HepG2 (cell line): ENCODE data around the gene PACS2. TPM values are rescaled to one million over a fixed set of nuclear protein-coding genes. Genes with fewer than 3 reads are reported as not detected.

Experiments used
- BRD4 ChIP-seq: sonication (generic); formaldehyde crosslinking; IDR thresholded peaks from 2 replicates; pipeline ENCODE4 v1.4.0; 2020; ENCODE audit warnings: missing genetic modification reagents
- GMEB2 ChIP-seq: IDR thresholded peaks from 2 replicates; pipeline ENCODE4 v1.6.1; 2016; ENCODE audit warnings: missing biosample characterization, missing genetic modification reagents, low read depth
- HNF4A ChIP-seq: sonication (generic); formaldehyde crosslinking; IDR thresholded peaks from 2 replicates; pipeline ENCODE4 v1.4.0; 2020; ENCODE audit warnings: missing genetic modification reagents
- NBN ChIP-seq: fragments of 450-650 bp; conservative IDR thresholded peaks from 2 replicates; pipeline ENCODE4 v1.6.1; 2017
- PBX2 ChIP-seq: IDR thresholded peaks from 2 replicates; pipeline ENCODE4 v1.6.1; 2016; ENCODE audit warnings: control low read depth
- POLR2AphosphoS5 ChIP-seq: IDR thresholded peaks from 2 replicates; pipeline ENCODE4 v1.6.1; 2012; ENCODE audit warnings: low read depth, low read length
- SAP130 ChIP-seq: IDR thresholded peaks from 2 replicates; pipeline ENCODE4 v1.6.1; 2016; ENCODE audit warnings: low read depth
- SIX4 ChIP-seq: sonication (generic); formaldehyde crosslinking; IDR thresholded peaks from 2 replicates; pipeline ENCODE4 v1.4.0; 2020; ENCODE audit warnings: missing genetic modification reagents
- SOX13 ChIP-seq, 3 experiments: fragments of 450-650 bp in 1 of 3; sonication (generic) in 1 of 3; formaldehyde crosslinking in 1 of 3; IDR thresholded peaks in 2 of 3; conservative IDR thresholded peaks in 1 of 3; 2 replicates each; pipeline versions ENCODE4 v1.5.0 to v1.6.1; 2016 to 2020; ENCODE audit warnings: antibody characterized with exemption in 1 of 3, mild to moderate bottlenecking in 1 of 3, missing compliant biosample characterization in 1 of 3, missing genetic modification reagents in 1 of 3, moderate library complexity in 1 of 3
- TFDP2 ChIP-seq: sonication (generic); formaldehyde crosslinking; IDR thresholded peaks from 2 replicates; pipeline ENCODE4 v1.4.0; 2020; ENCODE audit warnings: missing genetic modification reagents
- TGIF2 ChIP-seq: IDR thresholded peaks from 2 replicates; pipeline ENCODE4 v1.6.1; 2016; ENCODE audit warnings: control low read depth, missing compliant biosample characterization
- THRA ChIP-seq: sonication (generic); formaldehyde crosslinking; IDR thresholded peaks from 2 replicates; pipeline ENCODE4 v1.4.0; 2020; ENCODE audit warnings: missing genetic modification reagents, borderline replicate concordance
- ZNF234 ChIP-seq: sonication (generic); formaldehyde crosslinking; conservative IDR thresholded peaks from 2 replicates; pipeline ENCODE4 v1.5.1; 2020; ENCODE audit warnings: mild to moderate bottlenecking, missing genetic modification reagents
- ZNF331 ChIP-seq: sonication (generic); formaldehyde crosslinking; IDR thresholded peaks from 2 replicates; pipeline ENCODE4 v1.4.0; 2020; ENCODE audit warnings: missing genetic modification reagents
- ZNF383 ChIP-seq: sonication (generic); formaldehyde crosslinking; IDR thresholded peaks from 2 replicates; pipeline ENCODE4 v1.4.0; 2020; ENCODE audit warnings: missing genetic modification reagents, mild to moderate bottlenecking, borderline replicate concordance
- polyA plus RNA-seq, 8 experiments: library from polyadenylated mRNA; depleted of rRNA in 3 of 8; stranded (reverse) in 7 of 8; unstranded in 1 of 8; fragments of >200 nt; fragmentation: Illumina TruSeq in 4 of 8; extraction: Trizol in 4 of 8; gene quantifications; 2 replicates each; pipeline versions ENCODE4 v1.2.1 to v1.2.3, GENCODE V29; 2011 to 2016; ENCODE audit warnings: low read depth in 4 of 8, missing spikeins in 1 of 8, mixed read lengths in 1 of 8; ENCODE audit not compliant: insufficient read depth in 1 of 8
- total RNA-seq, 5 experiments: library from RNA; depleted of rRNA; stranded (reverse); fragments of >200 nt; fragmentation: Illumina TruSeq; extraction: Trizol; gene quantifications; 2 replicates each; pipeline ENCODE4 v1.2.3, GENCODE V29; 2016; ENCODE audit warnings: low read depth in 1 of 5
- TF ChIP-seq, protein P1 (sequence below): sonication (generic); formaldehyde crosslinking; IDR thresholded peaks from 2 replicates; pipeline ENCODE4 v1.4.0; 2020; ENCODE audit warnings: missing genetic modification reagents
- TF ChIP-seq, protein P2 (sequence below): sonication (generic); formaldehyde crosslinking; IDR thresholded peaks from 2 replicates; pipeline ENCODE4 v1.8.1; 2023; ENCODE audit warnings: mild to moderate bottlenecking, moderate library complexity, missing genetic modification reagents
- TF ChIP-seq, protein P3 (sequence below): sonication (generic); formaldehyde crosslinking; IDR thresholded peaks from 2 replicates; pipeline ENCODE4 v1.8.0; 2022; ENCODE audit warnings: missing genetic modification reagents, mild to moderate bottlenecking, inconsistent platforms, borderline replicate concordance

The PACS2 gene
- total and polyA plus RNA-seq, 2 of the 13 experiments (the other 11 are each of a cell fraction or from before 2014, with no cell fraction given): 23.6 to 27.6 TPM

DNA sequence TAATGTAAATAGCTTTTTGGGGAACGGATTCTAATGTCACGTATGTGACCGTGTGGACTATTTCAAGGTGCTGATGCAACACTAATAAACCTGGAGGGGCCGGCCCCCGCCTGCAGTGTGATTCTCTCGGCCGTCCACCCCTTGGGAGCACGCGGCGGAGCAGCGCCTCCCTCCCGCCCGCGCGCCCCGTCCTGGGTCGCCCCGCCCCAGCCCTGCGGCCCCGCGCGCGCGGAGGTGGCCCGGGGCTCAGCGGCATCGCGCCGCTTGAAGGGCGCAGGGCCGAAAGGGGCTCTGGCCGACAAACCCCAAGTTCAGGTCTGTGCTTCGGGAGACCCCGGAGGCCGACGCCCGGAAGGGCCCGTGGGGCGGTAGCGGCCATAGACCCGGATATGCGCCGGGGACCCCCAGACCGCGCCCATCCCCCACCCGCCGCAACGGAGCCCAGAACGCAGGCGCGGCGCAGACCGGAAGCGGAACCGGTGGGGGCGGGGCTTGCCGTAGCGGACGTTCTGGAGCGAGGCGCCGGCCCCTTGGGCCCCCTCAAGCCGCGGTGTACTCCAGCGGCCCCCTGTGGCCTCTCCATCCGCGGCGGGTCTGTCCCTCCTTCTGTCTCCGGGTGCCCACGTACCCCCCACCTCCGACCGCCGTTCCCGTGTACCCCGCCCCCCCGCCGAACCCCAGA, 83.6 kb downstream of the PACS2 start, which contains the start of gene TEX22 (continued):
- 0 out of 2 replicates have a peak, but pooled peaks have one; percentile 44 for TF ChIP-seq GMEB2 (CRISPR knock-in tag)
- TF ChIP-seq TFDP2 (CRISPR knock-in tag): peak; percentile 56
- no peak; the same call in 1 of the 2 replicates for TF ChIP-seq ZNF331
- no peak for TF ChIP-seq PBX2
- TF ChIP-seq, protein P1, sequence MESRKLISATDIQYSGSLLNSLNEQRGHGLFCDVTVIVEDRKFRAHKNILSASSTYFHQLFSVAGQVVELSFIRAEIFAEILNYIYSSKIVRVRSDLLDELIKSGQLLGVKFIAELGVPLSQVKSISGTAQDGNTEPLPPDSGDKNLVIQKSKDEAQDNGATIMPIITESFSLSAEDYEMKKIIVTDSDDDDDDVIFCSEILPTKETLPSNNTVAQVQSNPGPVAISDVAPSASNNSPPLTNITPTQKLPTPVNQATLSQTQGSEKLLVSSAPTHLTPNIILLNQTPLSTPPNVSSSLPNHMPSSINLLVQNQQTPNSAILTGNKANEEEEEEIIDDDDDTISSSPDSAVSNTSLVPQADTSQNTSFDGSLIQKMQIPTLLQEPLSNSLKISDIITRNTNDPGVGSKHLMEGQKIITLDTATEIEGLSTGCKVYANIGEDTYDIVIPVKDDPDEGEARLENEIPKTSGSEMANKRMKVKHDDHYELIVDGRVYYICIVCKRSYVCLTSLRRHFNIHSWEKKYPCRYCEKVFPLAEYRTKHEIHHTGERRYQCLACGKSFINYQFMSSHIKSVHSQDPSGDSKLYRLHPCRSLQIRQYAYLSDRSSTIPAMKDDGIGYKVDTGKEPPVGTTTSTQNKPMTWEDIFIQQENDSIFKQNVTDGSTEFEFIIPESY (CRISPR knock-in tag): no peak; the same call in 1 of the 2 replicates
- no peak for TF ChIP-seq TGIF2 (CRISPR knock-in tag)
- TF ChIP-seq HNF4A (CRISPR knock-in tag): no peak
- TF ChIP-seq ZNF234 (CRISPR knock-in tag): no peak
- TF ChIP-seq SIX4 (CRISPR knock-in tag): no peak
- peak; percentile 68 for TF ChIP-seq SAP130 (CRISPR knock-in tag)
- TF ChIP-seq THRA: 0 out of 2 replicates have a peak, but pooled peaks have one; percentile 19
- TF ChIP-seq SOX13 (IDR thresholded peaks at IDR 0.05): no peak; the same call in 1 of the 2 replicates
- TF ChIP-seq SOX13 (CRISPR knock-in tag; conservative IDR thresholded peaks at IDR 0.05 in 1 of 2, IDR thresholded peaks at IDR 0.05 in 1 of 2): peak in 1 of 2 experiments; percentile 49; a peak in 2 of 4 replicates
- TF ChIP-seq, protein P2, sequence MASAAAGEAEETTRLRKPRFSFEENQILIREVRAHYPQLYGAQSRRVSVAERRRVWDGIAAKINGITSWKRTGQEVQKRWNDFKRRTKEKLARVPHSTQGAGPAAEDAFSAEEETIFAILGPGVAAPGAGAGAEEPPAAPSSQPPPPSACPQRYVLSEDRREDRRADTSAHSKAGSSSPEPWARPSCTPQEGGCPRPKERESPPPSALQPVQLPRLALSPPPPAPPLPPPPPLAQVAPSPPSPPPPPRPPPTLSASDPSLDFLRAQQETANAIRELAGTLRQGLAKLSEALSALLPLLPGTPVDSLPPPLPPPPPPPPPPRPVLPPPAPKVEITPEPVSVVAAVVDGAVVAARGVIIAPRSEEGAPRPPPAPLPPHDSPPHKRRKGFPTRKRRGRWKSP (CRISPR knock-in tag): 0 out of 2 replicates have a peak, but pooled peaks have one; percentile 47
- peak; percentile 52; the same call in 1 of the 2 replicates for TF ChIP-seq BRD4 (CRISPR knock-in tag)
- TF ChIP-seq POLR2AphosphoS5: peak; percentile 80
- TF ChIP-seq NBN: no peak
- TF ChIP-seq ZNF383 (CRISPR knock-in tag): no peak
- TF ChIP-seq, protein P3, sequence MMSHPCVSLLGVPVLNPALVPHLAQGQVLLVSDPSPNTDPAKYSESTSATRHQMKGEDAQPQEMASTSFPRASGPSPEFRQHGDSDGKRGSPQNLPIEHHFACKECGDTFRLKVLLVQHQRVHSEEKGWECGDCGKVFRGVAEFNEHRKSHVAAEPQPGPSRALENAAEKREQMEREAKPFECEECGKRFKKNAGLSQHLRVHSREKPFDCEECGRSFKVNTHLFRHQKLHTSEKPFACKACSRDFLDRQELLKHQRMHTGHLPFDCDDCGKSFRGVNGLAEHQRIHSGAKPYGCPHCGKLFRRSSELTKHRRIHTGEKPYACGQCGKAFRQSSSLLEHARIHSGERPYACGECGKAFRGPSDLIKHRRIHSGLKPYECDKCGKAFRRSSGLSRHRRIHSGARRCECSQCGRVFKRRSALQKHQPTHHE: no peak
